ENCODE data around the gene PRICKLE3. TPM values are rescaled to one million over a fixed set of nuclear protein-coding genes. Genes with fewer than 3 reads are reported as not detected.
"Not testable (repeated sequence)": the region's sequence is repeated elsewhere in the genome, so short reads cannot be mapped to it uniquely, and the experiment has no call there.

PRICKLE3 gene
- total RNA-seq, 1 donor from 2014 or later: 3.0 TPM

DNA sequence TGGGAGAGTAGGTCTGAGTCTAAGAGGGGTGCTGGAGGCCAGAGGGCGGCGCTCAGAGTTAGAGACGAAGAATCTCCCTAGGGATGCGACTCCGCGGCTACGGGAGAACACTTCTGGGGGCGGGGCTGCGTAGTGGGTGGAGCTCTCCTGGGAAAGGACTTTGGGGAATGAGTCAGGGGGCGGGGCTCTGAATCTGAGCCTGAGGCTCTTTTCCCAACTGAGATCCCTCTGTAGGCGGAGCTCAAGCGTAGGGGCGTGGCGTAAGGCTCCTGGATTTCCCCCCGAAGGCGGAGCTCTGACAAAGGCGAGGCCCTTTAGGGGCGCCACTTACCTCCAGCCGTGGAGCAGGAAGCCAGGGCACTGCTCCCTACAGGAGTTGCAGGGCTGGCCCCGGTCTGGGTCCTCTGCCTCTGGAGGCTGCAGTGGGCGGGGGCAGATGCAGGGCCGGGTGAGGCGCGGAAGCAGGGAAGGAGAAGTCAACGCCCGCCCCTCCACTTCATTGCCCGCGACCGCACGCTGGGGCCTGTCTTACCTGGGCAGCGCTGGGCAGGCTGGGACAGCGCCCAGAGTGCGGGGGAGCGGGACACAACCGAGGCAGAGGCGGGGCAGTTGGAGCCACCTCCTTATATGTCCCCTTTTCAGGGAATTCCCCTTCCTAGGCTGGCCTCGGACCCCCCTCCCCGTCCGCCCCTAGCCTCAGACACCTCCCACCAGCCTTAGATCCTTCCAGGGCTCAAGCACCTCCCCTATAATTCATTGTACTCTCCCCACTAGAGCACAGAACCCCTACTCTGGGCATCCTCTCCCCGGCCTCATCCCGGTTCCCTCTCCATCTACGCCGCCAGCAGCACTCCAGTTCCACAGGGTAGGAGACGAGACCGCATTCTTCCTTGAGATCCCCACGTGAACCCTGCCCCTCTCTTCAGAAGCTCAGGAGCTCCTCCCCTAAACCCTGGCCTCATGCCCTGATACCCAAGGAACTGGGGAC, 1.6 kb downstream of the PRICKLE3 start:
- peak in 1 of 2 donors; percentile 86 for DNase-seq (ENCODE audit: low read depth in 2 of 2)

DNA sequence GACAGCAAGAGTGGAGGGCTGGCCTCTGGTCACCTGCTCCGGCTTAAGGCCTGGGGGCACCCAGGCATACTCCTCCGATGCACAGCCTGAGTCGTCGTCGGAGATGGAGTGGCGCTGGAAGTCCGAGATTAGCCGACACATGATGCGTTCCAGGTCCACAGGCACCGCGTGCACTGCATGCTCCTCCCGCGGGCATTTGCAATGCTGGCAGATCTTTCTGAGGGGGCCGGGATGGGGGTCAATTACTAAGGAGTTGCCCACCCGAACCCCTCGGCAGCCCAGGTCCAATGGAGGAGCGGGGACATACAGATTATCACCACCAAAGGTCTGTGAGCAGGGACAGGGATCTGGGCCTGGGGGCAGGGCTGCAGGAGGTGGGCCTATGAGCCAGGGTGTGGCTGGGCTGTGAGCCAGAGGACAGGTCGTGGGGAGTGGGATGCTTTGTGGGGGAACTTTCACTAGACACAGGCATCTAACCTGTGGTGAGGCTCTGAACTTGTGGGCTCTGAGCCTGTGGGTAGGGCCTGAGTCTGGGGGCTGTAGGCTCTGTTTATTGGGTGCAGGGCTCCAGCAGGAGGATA, 2.4 kb downstream of the PRICKLE3 start:
- DNase-seq (ENCODE audit: low read depth in 2 of 2): no peak

- DNase-seq (ENCODE audit: low read depth in 2 of 2): no peak
These were observed 6.8 kb downstream of the PRICKLE3 start for GRCh38 chrX:49179358-49179757.

- DNase-seq (ENCODE audit: low read depth in 2 of 2): no peak
These were observed 7.6 kb downstream of the PRICKLE3 start for GRCh38 chrX:49178537-49178936.

- no peak for DNase-seq (ENCODE audit: low read depth in 2 of 2)
These were observed 8.2 kb downstream of the PRICKLE3 start for GRCh38 chrX:49177873-49178480.

- no peak for DNase-seq (ENCODE audit: low read depth in 2 of 2)
These were observed 8.8 kb downstream of the PRICKLE3 start for GRCh38 chrX:49177338-49177833.

DNA sequence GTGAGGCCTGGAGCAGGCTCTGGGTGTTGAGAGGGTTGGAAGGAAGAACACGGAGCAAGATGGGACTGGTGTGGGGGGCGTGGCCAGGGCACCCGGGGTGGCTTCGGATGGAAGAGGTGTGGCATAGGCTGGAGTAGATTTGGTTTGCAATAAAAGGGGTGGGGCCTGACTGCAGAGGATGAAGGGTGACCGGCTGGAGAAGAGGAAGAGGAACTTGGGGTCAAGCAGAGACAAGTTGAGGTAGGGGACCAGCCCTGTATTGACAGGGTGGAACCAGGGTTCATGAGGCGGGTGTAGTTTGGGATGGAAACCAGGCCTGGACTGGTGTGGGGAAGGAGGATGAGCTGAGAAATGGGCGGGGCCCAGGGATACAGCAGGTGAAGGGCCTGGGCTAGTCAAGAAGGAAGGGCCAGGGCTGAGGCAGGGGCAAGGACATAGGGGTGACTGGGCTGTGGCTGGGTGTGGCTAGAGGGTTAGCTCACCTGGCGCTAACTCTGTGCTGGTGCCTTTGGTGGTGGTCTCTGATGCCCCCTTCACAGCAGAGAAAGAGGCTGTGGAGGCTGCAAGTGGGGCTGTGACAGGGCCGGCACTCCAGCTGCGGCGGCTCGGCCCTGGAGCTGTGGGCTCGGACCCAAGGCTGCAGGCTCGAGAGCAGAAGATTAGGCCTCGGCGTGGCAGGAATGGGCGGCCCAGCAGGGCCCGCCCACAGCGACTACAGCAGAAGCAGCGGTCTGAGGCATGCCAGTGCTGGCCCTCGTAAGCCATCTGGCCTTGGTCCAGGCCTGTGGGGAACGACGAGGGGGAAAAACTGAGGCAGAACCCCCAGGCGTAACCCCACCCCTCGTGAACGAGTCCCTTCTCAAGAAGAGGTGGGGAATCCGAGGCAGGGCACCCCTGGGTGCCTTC, 9.5 kb downstream of the PRICKLE3 start:
- DNase-seq (ENCODE audit: low read depth in 2 of 2): no peak

DNA sequence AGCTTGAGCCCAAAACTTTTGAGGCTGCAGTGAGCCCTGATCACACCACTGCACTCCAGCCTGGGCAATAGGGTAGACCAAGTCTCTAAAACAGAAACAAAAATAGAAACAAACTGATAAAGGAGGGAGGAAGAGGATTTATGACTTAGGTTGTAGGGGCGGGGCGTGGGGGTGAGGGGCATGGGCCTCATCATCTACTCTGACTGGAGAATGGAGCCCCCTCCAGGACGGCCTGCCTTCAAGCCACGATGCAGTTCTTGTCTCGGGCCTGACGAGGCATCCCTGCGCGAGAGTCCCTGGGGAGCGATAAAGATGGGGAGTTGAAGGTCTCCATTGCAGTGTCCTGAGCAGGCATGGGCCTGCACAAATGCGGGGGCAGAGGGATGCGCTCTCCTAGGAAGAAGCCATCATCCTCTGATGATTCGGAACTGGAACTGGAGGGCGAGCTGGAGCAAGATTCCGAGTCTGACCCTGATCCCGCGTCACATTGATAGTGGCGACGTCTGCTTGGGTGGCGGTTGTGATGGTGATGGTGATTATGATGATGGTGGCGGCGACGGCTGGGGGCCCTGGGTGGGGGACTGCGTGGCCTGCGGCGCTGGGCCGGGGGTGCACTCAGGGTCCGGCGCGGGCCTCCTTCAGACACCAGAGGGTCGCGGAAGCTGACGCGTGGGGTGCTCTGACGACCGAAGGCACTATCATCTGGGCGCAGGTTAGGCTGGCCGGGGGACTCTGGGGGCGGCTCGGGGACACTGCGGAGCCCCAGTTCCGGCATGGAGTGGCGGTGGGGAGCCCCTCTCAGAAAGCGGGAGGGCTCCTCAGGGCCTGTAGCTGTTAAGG, 10.5 kb downstream of the PRICKLE3 start:
- no peak for DNase-seq (ENCODE audit: low read depth in 2 of 2)

DNA sequence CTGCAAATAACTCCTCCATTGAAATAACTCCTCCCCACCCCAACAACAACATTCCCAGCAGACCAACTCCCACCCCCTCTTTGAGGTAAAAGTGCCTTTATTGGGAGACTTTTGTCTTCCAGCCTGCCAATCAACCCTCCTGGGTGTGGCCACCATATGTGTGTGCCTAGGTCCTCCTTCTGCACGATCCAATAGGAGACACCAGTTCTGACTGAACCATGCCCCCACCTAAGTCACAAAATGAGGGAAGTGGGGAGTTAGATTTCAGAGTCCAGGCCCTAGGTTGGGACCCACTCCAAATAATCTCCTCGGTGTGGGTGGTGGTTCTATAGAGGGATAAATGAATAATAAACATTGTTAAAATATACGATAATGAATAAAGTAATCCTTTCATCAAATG, 11.4 kb downstream of the PRICKLE3 start:
- DNase-seq (ENCODE audit: low read depth in 2 of 2): peak in 1 of 2 donors; percentile 8

DNA sequence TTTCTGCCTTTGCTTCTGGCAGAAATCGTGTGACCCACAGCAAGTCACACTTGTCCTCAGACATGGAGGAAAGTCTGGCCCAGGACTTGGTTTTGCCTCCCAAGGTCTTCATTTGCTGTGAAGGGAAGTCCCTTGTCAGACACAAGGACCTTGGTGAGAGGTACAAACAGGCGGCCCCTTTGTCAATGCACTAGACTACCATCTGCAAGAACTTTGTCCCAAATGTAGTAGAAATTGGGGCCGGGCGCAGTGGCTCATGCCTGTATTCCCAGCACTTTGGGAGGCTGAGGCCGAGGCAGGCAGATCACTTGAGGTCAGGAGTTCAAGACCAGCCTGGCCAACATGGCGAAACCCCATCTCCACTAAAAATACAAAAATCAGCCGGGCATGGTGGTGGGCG, 12.6 kb downstream of the PRICKLE3 start:
- DNase-seq (ENCODE audit: low read depth in 2 of 2): not testable (repeated sequence)

- DNase-seq (ENCODE audit: low read depth in 2 of 2): peak in 1 of 2 donors; percentile 38
These were observed 13.8 kb downstream of the PRICKLE3 start for GRCh38 chrX:49172280-49172780.

DNA sequence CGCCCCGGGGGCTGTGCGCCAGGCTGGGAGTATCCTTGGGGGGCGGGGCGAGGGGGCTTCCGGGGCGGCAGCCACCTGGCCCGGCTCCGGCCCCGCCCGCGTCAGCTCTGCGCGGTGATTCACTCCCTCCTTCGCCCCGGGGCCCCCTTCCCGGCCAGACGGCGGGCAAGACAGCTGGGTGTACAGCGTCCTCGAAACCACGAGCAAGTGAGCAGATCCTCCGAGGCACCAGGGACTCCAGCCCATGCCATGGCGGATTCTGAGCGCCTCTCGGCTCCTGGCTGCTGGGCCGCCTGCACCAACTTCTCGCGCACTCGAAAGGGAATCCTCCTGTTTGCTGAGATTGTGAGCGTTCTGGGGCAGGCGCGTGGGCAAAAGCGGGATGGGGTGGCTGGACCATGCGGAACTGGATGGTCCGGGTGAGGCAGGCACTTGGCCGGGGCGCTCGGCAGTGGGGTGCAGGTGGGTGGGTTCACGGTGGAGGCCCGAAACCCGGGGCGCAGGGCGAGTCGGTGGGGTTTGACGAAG, 14.4 kb downstream of the PRICKLE3 start, which contains the start of gene PLP2:
PLP2 (plus strand) TSS at position 147 of the 528 bp plus-strand sequence; CDS start at position 250, 103 bp downstream.
- DNase-seq (ENCODE audit: low read depth in 2 of 2): peak in 1 of 2 donors; percentile 23

DNA sequence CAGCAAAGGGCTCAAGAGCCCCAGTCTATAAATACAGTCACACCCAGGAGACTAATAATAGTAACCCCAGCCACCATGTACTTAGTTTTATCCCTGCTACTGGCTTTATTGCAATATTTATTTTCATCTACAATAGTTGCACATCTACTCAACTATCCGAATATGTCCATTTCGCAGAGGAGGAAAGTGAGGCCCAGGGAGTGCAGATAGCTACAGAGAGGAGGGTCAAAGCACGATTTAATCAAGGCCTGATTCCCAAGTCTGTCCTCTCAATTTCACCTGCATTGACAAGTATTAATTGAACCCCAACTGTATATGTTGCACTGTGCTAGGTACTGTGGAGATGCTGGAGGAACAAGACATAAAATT, 18.4 kb downstream of the PRICKLE3 start:
- DNase-seq (ENCODE audit: low read depth in 2 of 2): no peak

DNA sequence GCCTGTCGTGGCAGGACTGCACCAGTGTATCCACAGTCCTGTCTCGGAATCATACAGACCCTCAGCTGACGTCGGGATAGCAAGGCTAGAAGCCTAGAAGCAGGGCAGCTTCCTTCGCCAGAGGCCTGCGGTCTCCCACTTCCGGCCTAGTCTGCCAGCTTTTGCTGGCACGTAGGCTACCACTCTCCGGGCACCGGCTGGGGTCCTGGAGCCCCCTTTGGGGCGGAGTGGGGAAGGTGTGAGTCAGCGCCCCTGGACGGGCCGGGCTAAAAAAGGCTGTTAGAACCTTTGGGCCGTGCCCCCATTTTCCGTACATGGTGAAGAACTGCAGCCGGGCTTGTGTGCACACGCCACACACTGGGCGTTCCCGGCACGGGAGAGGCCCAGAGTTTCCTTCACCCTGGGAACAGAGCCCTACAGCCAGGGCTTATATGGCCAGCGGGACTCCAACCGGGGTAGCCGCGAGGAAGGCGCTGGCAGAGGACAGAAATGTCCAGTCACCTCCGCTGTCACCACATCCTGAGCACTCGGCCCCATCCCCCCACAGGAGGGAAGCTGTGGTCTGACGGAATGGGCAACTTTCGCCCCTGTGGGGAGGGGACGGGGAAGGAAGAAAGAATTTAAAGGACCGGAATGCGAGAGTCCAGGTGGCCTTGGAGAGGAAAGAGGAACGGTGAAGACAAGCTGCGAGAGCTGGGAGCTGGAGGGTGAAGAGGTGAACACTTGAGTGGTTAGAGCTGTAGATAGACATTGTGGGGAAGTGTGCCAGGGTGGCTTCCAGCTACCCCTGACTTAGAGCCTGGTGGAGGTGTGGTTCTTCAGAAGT, 19.0 kb downstream of the PRICKLE3 start:
- DNase-seq (ENCODE audit: low read depth in 2 of 2): peak in 1 of 2 donors; percentile 58

DNA sequence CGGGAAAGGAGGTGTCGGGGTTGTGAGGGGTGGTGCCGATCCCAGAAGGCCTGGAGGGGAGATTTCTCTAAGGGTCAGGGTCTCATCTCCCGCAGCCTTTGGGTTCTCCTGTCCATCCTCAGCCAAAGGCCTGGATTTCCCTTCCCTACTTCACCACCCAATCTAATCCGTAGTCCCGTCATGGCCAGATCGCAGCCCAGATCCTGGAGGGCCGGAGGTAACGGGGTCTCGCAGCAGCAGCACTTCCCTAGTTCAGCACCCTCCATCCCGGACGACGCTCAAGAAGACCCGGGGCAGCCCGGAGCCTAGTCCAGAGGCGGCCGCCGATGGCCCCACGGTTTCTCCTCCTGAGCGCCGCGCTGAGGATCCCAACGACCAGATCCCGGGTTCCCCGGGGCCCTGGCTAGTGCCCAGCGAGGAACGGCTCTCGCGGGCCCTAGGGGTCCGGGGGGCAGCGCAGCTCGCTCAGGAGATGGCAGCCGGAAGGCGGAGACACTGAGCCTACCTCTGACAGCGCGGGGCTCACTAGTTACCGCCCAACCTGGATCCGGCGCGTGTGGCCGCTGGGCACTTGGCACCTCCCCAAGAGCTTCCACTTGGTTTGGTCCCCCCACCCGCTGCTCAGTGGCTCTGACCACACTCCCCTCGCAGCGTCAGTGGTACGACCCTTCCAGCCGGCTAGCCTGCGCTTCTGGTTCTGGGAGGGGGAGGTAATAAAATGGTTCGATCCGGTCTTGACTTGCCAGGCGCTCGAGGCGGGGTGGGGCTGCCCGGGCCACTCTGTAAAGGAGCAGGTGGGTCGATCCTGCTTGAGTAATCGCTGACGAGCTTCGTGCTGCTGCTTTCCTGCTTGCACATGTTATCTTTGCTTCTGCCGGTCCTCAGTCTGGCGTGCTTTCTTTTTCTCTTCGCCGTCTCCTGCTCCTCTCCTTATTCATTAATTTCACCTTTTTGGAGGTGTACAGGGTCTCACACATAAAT, 20.0 kb downstream of the PRICKLE3 start:
- peak; percentile 76 to 81 for DNase-seq (ENCODE audit: low read depth in 2 of 2)

DNA sequence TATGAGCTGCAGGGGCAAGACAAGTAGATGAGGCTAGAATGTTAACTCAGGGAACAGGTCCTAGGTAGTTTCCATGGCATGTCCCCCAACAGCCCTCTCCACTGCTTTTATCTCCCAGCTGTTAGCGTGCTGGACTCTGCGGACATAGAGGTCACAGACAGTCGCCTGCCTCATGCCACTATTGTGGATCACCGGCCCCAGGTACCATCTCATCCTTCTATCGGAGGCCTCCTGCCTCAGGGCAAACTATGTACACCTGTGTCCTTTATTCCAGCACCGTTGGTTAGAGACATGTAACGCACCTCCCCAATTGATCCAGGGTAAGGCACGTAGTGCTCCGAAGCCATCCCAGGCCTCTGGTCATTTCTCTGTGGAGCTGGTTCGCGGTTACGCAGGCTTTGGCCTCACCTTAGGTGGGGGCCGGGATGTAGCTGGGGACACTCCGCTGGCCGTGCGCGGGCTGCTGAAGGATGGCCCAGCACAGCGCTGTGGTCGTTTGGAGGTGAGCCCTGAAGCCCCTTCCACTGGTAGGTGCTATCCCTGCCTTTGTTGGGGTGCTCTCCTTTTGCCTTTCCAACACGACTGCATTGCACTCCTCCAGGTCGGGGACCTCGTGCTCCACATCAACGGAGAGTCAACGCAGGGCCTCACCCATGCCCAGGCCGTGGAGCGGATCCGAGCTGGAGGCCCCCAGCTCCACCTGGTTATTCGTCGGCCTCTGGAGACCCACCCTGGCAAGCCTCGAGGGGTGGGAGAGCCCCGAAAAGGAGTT, 21.4 kb downstream of the PRICKLE3 start:
- DNase-seq (ENCODE audit: low read depth in 2 of 2): no peak
